ENCODE data around the gene DYSF. TPM values are rescaled to one million over a fixed set of nuclear protein-coding genes. Genes with fewer than 3 reads are reported as not detected.

The DYSF gene
- total RNA-seq, 1 experiment from 2014 or later: 5.5 TPM

GRCh38 chr2:71629771-71630453 is 176.6 kb downstream of the DYSF start:
- no peaks in the 10 kb centered on the region for H3K79me2 ChIP-seq (ENCODE audit: insufficient read depth, low read length)
- H3K79me1 ChIP-seq (ENCODE audit: insufficient read depth, low read depth, low read length, poor library complexity, severe bottlenecking): no peaks in the 10 kb centered on the region
- H3K23me2 ChIP-seq (ENCODE audit: insufficient read length, low read depth, low read length, poor library complexity, severe bottlenecking): no peaks in the 10 kb centered on the region
- no peak for TF ChIP-seq CTCF (conservative IDR thresholded peaks at IDR 0.05)
- no peak overlapping the region for H3K18ac ChIP-seq (ENCODE audit: insufficient read length, low read depth, low read length)
- no peak overlapping the region for H3K56ac ChIP-seq (ENCODE audit: insufficient read length, low read depth, low read length)
- no peak overlapping the region for H3K23ac ChIP-seq (ENCODE audit: insufficient read length, low read depth, low read length)
- no peak overlapping the region for H3K9ac ChIP-seq (ENCODE audit: extremely low read depth, insufficient read length, low read length)
- H3K27me3 Mint-ChIP-seq (ENCODE audit: low read depth): no peaks in the 10 kb centered on the region
- H2AK5ac ChIP-seq (ENCODE audit: insufficient read length, low read length): no peak overlapping the region
- H3K27ac Mint-ChIP-seq: no peak overlapping the region
- no peak overlapping the region for H3K4ac ChIP-seq (ENCODE audit: low read depth, low read length)
- H3K9me3 ChIP-seq (ENCODE audit: control insufficient read depth, low read depth, low read length): no peaks in the 10 kb centered on the region
- no peaks in the 10 kb centered on the region for H3K4me1 ChIP-seq (ENCODE audit: insufficient read depth, low read length)
- H4K8ac ChIP-seq (replicated peaks; ENCODE audit: insufficient read length, low read depth, low read length): no peak overlapping the region
- H4K5ac ChIP-seq (ENCODE audit: insufficient read length, low read depth, low read length): no peak overlapping the region
- no peaks in the 10 kb centered on the region for H3K36me3 Mint-ChIP-seq (ENCODE audit: insufficient read depth in 1 of 3, low read depth in 3 of 3)
- no peak overlapping the region for H3K27ac ChIP-seq (ENCODE audit: insufficient read length, low read depth, low read length)
- H3K9me3 Mint-ChIP-seq: no peaks in the 10 kb centered on the region
- H2BK20ac ChIP-seq (ENCODE audit: low read depth, low read length, poor library complexity, severe bottlenecking): no peak overlapping the region
- no peak overlapping the region for H2BK120ac ChIP-seq (ENCODE audit: low read depth, low read length, poor library complexity, severe bottlenecking)
- DNase-seq: no peak
- H2AFZ ChIP-seq (ENCODE audit: low read length): no peak overlapping the region
- H3K14ac ChIP-seq (ENCODE audit: insufficient read depth, low read length): no peak overlapping the region
- no peaks in the 10 kb centered on the region for H3K27me3 ChIP-seq (ENCODE audit: insufficient read depth, low read length)
- peaks cover 8% of the 10 kb centered on the region in 2 experiments for H3K4me1 Mint-ChIP-seq
- H3T11ph ChIP-seq (ENCODE audit: low read length): no peak overlapping the region
- no peaks in the 10 kb centered on the region for H4K20me1 ChIP-seq (ENCODE audit: control insufficient read depth, insufficient read depth, insufficient read length)
- H2BK15ac ChIP-seq (ENCODE audit: low read depth, low read length): no peak overlapping the region
- WGBS (ENCODE audit: extremely low coverage, insufficient read length, low lambda C conversion rate): no CpG with 5 or more reads among the region's 2 CpGs
- H2BK12ac ChIP-seq (ENCODE audit: insufficient read length, low read depth, low read length): no peak overlapping the region
- H4K91ac ChIP-seq (ENCODE audit: insufficient read length, low read depth, low read length): no peak overlapping the region
- H2BK5ac ChIP-seq (ENCODE audit: insufficient read length, low read length): no peak overlapping the region
- H3K4me2 ChIP-seq (ENCODE audit: insufficient read depth, insufficient read length, low read length): no peak overlapping the region
- no peak overlapping the region for H3K4me3 Mint-ChIP-seq

Measured in H9 (cell line).